ENCODE data around the gene KCNF1.

DNA sequence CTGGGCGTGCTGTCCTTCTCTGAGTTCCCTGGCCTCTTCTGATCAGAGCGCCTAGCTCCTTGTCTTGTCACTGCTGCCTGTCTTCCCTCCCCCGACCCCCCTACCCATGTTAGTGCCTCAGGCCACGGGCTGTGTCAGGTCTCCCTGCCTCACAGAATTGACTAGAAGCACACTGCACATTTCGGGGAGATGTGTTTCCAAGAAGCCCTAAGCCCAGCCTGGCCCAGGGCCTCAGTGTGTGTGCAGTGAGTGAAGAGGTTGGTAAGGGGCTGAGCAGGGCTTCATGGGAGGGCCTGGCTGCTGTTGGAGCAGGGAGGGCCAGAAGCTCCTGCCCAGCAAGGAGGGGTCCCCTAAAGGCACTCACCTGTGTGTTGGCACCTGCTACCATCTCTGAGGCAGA, 13.1 kb downstream of the KCNF1 start:
- TF ChIP-seq POLR2A (IDR thresholded peaks at IDR 0.05): no peak
- TF ChIP-seq, protein P1, sequence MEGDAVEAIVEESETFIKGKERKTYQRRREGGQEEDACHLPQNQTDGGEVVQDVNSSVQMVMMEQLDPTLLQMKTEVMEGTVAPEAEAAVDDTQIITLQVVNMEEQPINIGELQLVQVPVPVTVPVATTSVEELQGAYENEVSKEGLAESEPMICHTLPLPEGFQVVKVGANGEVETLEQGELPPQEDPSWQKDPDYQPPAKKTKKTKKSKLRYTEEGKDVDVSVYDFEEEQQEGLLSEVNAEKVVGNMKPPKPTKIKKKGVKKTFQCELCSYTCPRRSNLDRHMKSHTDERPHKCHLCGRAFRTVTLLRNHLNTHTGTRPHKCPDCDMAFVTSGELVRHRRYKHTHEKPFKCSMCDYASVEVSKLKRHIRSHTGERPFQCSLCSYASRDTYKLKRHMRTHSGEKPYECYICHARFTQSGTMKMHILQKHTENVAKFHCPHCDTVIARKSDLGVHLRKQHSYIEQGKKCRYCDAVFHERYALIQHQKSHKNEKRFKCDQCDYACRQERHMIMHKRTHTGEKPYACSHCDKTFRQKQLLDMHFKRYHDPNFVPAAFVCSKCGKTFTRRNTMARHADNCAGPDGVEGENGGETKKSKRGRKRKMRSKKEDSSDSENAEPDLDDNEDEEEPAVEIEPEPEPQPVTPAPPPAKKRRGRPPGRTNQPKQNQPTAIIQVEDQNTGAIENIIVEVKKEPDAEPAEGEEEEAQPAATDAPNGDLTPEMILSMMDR (IDR thresholded peaks at IDR 0.05): no peak

All from esophagus squamous epithelium (tissue), 4 donors.